ENCODE data around the gene PLCXD3. TPM values are rescaled to one million over a fixed set of nuclear protein-coding genes. Genes with fewer than 3 reads are reported as not detected.

The PLCXD3 gene
- total RNA-seq, 1 donor from 2014 or later, result not detected

GRCh38 chr5:41445937-41446563 is 64.4 kb downstream of the PLCXD3 start:
- intact Hi-C loops (cut with micrococcal nuclease), result no loop called here
- CTCF ChIA-PET, result no interaction called here
- Mint-ChIP-seq H3K27ac (no peak overlapping the region), H3K4me3 (no peak overlapping the region), H3K36me3 (ENCODE audit: low read depth) (no peaks in the 10 kb centered on the region), H3K27me3 (no peaks in the 10 kb centered on the region), H3K4me1 (no peaks in the 10 kb centered on the region), H3K9me3 (no peaks in the 10 kb centered on the region)
- DNase-seq (no peak), ATAC-seq (ENCODE audit: low read depth) (no peak)
- no peak for TF ChIP-seq CTCF (IDR thresholded peaks at IDR 0.05)
- POLR2A ChIA-PET, result no interaction called here

DNA sequence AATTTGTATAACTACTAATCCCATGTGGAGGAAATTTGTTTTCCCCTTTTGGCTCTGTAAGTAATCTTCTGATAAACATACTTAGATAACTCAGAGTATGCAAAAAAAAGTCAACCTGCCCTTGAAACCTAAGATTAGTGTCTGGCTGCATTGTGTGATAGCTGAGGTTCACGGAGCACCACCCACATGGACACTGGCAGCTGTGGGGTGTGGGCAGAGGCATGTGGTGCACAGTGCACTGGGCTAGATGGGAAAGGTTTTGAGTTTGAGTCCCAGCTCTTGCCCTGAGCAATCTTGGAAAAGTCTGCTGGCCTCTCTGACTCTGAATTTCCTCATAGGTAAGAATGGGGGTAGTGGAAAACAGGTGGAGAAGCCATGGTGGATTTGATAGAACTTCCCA is 75.1 kb downstream of the PLCXD3 start:
- ChIA-PET POLR2A (no interaction called here), CTCF (no interaction called here)
- H3K27me3 Mint-ChIP-seq, result no peaks in the 10 kb centered on the region
- H3K27ac Mint-ChIP-seq, result no peak overlapping the region
- TF ChIP-seq CTCF (IDR thresholded peaks at IDR 0.05), result no peak
- DNase-seq, result no peak
- H3K4me1 Mint-ChIP-seq, result no peaks in the 10 kb centered on the region
- ATAC-seq (ENCODE audit: low read depth), result no peak
- H3K9me3 Mint-ChIP-seq, result peaks cover 3% of the 10 kb centered on the region
- intact Hi-C loops (cut with micrococcal nuclease), result no loop called here
- no peaks in the 10 kb centered on the region for H3K36me3 Mint-ChIP-seq (ENCODE audit: low read depth)
- no peak overlapping the region for H3K4me3 Mint-ChIP-seq

- DNase-seq, result no peak
- no peak for TF ChIP-seq CTCF (IDR thresholded peaks at IDR 0.05)
- Mint-ChIP-seq H3K27me3 (peaks cover 2% of the 10 kb centered on the region), H3K9me3 (no peaks in the 10 kb centered on the region), H3K27ac (no peak overlapping the region), H3K4me1 (no peaks in the 10 kb centered on the region), H3K36me3 (ENCODE audit: low read depth) (no peaks in the 10 kb centered on the region), H3K4me3 (no peak overlapping the region)
- no peak for ATAC-seq (ENCODE audit: low read depth)
- intact Hi-C loops (cut with micrococcal nuclease), result no loop called here
- ChIA-PET CTCF (no interaction called here), POLR2A (no interaction called here)
Observed at GRCh38 chr5:41433552-41434181, 76.7 kb downstream of the PLCXD3 start.

- Mint-ChIP-seq H3K36me3 (ENCODE audit: low read depth) (no peaks in the 10 kb centered on the region), H3K4me3 (no peak overlapping the region), H3K9me3 (no peaks in the 10 kb centered on the region), H3K27ac (no peak overlapping the region), H3K27me3 (peaks cover 2% of the 10 kb centered on the region), H3K4me1 (no peaks in the 10 kb centered on the region)
- TF ChIP-seq CTCF (IDR thresholded peaks at IDR 0.05), result no peak
- intact Hi-C loops (cut with micrococcal nuclease), result no loop called here
- CTCF ChIA-PET, result no interaction called here
- no peak for ATAC-seq (ENCODE audit: low read depth)
- DNase-seq, result no peak
- POLR2A ChIA-PET, result no interaction called here
Observed at GRCh38 chr5:41432481-41433253, 77.7 kb downstream of the PLCXD3 start.

DNA sequence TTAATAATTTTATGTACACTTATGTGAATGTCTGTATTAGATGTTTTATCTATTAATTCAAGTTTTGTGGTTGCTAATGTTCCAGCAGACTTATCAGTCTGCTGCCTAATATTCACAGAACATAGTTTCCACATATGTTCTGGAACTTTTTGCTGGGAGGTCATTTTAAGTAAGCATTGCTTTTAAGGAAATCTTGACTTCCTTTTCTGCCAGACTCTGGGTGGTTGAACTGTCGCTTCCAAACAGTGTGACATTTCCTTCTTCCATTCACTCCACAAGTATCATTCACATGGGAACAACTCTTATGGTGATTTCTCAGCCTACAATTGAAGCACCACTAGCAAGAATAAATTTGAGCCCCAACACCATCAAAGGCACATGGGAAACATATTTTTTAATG is 82.9 kb downstream of the PLCXD3 start:
- CTCF ChIA-PET, result no interaction called here
- ATAC-seq (ENCODE audit: low read depth) (no peak), DNase-seq (no peak)
- Mint-ChIP-seq H3K4me1 (no peaks in the 10 kb centered on the region), H3K27ac (no peak overlapping the region), H3K9me3 (no peaks in the 10 kb centered on the region), H3K36me3 (ENCODE audit: low read depth) (no peaks in the 10 kb centered on the region), H3K27me3 (peaks cover 2% of the 10 kb centered on the region), H3K4me3 (no peak overlapping the region)
- POLR2A ChIA-PET, result interaction anchor here (0.7 kb wide), 1 partner anchor 20 kb away, joined by 3 read pairs; no protein-coding TSS in a partner anchor
- intact Hi-C loops (cut with micrococcal nuclease), result no loop called here
- no peak for TF ChIP-seq CTCF (IDR thresholded peaks at IDR 0.05)

All from activated B cell treated with CpG ODN at 0.5 μM for 24 hours (primary cell).